D341Med (cell line): ENCODE data around the gene HDHD3.
"Not testable (repeated sequence)": the region's sequence is repeated elsewhere in the genome, so short reads cannot be mapped to it uniquely, and the experiment has no call there.

Experiments
- DNase-seq: peaks from one replicate; pipeline ENCODE4 v3.0.0; 2012; ENCODE audit warnings: low spot score

HDHD3 gene, protein sequence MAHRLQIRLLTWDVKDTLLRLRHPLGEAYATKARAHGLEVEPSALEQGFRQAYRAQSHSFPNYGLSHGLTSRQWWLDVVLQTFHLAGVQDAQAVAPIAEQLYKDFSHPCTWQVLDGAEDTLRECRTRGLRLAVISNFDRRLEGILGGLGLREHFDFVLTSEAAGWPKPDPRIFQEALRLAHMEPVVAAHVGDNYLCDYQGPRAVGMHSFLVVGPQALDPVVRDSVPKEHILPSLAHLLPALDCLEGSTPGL

DNA sequence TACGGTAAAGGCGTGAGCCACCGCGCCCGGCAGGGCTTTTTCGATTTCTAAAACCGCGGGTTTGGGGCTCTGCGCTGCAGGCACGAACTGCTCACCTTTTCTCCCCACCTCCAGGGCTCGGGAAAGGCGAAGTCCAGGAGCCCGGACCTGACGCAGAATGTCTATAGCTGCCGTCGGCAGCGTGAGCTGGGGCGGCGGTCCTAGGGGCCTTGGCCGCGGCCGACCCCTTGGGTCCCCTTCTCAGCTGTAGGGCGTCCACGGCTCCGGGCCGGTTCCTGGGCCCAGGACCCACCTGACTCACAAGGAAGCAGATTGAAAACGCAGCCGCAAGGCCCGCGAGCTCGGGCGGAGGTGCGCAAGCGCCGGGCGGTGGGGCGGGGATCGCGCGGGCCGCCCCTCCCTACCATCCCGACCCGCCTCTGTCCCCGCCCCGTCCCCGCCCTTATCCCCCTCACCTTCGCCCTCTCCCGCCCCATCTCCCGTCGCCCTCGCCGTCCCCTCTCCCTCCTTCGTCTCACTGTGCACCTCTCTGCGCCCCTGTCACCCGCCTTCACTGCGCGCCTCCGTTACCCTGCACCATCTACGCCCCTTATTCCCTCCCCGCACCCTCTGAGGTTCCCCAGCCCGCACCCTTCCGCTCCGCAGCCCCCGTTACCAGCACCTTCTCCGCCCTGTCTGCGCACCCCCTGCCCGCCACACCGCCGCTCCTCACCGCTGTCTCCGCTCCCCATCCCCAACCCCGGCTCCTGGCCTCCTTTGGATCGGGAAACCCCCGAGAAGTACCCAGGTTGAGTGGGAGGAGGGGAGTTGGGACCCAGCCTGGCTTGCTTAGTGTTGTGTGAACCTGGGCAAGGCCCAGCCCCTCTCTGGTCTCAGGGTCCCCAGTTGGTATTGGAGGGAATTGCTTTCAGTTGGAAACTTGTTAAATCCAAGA, at the start of gene HDHD3:
HDHD3 (minus strand) TSS at position 353 of the 934 bp plus-strand sequence. CDS start 2,632 bp downstream, outside the sequence.
- DNase-seq = peak; percentile 99

DNA sequence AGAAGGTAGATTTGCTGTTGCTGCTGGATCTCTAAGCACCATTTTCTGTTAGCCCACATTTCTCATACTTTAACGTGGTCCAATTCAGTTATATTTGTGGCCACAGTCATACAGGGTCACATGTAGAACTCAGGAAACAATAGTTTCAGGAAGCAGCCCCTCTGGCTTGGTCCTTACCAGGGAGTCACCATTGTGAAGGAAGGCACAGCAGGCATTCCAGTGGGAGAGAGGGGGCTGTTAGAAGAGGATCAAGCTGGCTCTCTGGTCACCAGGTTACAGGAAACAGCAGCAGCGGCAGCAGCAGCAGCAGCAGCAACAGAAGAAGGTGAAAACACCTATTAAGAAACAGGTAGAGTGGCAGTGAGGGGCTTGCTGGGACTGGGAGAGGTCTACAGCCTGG, 48.3 kb upstream of the HDHD3 start:
- DNase-seq = no peak

DNA sequence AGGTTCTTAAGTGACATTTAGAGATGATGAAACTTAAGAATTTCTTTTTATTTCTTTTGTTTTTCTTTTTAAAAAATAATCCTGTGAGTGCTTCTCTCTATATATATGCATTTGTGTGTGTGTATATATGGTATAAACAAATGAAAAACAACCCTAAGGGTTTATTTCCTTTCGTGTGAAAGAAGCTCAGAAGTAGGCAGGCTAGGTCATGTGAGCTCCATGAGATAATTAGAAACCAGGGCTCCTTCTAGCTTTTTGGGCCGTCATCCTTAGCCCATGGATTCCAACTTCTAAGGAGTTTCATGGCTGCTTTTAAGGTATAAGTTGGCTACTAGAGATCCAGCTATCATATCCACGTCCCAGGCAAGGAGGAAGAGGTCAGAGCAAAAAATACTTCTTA, 44.9 kb upstream of the HDHD3 start:
- DNase-seq = no peak

DNA sequence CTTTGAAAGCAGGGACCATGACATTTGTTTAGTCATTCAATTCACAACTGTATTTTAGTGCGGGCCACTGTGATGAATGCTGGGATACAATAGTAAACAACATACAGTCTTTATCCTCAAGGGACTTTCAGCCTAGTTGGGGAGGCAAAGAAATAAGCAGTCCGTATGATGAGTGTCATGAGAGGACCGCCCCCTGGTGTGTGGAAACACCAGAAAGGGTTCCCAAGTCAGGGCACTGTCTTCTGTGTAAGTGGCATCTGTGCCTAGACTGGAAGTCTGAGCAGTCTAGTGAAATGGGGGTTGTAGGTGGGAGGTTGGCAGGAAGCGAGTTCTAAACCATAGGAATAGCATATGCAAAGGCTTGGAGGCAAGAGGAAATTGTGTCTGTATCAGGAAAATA, 40.6 kb upstream of the HDHD3 start:
- DNase-seq = no peak

DNA sequence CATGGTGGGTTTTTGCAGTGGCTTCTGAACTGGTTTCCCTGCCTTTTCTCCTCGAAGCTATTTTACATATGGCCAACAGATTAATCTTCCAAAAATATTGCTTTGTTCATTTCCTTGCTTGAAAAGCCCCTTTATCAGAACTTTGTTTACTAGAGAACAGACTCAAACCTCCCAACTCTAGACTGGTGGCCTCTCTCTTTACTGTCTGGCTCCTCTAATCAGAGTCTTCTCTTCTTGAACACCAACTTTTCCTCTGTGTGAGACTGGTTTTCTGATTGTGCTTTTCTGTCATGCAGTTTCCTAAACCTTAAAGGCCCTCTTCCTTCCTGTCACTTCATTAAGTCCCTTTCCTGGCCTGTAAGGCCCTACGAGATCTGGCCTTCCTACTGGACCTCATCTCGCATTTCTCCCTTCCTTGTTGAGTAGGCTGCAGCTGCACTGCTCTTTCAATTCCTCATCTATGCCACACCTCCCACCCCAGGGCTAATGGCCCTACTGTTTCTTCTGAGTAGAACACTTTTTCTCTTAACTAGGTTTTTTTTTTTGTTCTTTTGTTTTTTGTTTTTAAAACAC, 39.4 kb upstream of the HDHD3 start:
- DNase-seq = no peak

DNA sequence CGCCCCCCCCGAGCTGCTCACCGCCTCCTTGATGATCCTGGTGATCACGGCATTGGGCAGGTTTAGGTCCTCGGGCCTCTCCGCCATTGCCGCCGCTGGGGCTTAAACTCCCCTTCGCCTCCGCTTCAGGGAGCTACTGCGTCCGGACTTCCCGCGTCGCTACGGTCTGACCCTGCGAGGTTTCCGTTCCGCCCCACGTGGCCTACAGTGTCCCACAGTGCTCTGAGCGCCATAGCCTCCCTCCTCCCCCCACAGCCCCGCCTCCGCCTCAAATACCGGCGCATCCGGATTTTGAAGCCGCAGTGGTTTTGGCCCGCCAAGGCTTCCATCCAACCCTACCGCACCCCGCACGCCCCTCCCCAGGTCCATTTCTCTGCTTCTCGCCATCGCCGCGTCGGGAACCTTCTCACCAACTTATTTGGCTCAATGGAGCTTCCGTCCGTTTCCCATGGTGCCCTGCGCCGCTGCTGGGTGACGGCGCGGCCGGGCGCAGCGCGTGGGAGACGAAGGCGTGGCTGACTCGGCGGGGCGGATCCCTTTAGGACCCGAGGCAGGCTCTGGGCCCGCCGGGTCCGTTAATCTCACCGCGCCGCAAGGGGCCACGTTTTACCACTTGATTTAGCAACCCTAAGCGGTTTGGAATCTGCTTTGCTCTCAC, 33.5 kb upstream of the HDHD3 start, which contains the start of the genes C9orf43 and POLE3:
C9orf43 (plus strand) TSS at position 541 of the 658 bp plus-strand sequence. CDS start 2,747 bp downstream, outside the sequence.
POLE3 (minus strand) TSS at position 469 of the 658 bp plus-strand sequence; CDS start at position 87, 382 bp downstream.
- DNase-seq = peak; percentile 96

DNA sequence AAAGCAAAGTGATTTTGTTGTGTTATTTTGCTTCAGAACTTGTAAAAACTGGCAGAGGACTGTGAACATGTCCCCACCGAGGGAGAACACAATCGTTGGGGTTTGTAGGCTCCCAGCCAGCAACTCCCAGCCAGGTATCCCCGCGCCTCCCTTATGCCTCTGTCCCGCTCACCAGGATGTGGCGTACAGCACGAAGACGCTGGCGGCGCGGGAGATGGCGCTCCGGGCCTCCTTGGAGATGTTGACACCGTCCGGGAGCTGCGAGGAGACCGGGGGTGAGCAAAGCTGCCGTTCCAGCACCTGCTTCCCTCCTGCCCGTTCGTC, 33.1 kb upstream of the HDHD3 start:
- no peak for DNase-seq

DNA sequence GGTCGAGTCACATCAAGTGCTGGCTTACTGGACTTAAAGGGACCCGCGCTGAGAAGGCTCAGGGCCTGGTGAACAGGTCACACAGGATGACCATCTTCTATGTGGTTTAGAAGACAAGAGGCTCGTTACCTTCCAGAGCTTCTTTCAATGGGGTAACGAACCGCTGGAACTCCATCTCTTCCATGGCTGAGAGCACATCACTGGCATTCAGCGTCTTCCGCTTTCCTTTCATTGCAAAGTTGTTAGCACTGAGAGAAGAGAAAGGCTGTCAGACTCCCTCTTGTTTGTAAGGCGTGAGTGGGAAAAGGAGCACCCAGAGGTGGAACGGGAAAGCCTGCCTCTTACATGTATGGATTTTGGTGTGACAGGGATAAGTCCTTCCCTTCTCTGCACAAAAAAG, 32.7 kb upstream of the HDHD3 start:
- no peak for DNase-seq

DNA sequence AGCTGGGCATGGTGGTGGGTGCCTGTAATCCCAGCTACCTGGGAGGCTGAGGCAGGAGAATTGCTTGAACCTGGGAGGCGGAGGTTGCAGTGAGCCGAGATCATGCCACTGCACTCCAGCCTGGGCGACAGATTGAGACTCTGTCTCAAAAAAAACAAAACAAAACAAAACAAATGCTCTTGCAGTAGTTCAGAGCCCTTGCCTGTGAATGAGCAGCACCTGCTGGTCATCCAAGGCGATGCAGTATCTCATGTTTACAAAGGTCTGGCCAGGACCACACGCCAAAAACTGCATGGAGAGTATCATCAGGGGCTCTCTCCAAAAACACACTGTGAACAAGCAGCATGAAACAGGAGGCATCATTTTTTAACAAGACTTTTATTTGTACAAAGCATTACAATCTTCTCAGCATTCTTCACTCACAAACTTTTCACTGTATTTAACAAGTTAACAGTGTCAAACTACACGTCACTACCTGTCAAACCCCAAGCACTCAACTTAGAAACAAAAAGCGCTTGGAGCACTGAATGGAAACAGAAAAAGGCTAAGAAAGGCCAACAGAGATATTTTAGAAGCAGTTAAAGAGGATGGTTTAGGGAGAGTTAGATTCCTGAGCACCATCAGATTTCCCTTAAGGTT, 30.2 kb upstream of the HDHD3 start:
- DNase-seq = peak; percentile 69

DNA sequence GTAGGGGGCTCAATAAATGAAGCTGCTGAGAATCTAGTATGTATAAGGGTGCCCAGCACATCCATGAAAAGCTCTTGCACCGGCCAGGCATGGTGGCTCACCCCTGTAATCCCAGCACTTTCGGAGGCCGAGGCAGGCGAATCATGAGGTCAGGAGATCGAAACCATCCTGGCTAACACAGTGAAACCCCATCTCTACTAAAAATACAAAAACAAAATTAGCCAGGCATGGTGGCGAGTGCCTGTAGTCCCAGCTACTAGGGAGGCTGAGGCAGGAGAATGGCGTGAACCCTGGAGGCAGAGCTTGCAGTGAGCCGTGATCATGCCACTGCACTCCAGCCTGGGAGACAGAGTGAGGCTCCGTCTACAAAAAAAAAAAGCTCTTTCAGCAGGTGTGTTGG, 29.6 kb upstream of the HDHD3 start:
- not testable (repeated sequence) for DNase-seq

DNA sequence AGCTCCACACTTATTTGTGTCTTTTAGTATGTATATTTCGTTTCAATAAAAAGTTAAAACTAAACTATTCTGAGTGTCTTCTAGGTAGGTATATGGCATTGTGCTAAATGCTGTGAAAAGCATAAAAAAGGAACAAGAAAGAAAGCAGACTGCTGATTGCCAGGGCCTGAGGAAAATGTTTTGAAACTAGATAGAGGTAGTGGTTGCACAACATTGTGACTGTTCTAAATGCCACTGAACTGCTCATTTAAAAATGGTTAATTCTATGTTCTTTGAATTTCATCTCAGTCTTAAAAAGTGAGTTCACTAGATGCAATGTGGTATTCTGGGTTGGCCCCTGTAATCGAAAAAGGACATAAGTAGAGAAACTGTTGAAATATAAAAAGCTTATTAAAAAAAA, 26.9 kb upstream of the HDHD3 start:
- DNase-seq = no peak

DNA sequence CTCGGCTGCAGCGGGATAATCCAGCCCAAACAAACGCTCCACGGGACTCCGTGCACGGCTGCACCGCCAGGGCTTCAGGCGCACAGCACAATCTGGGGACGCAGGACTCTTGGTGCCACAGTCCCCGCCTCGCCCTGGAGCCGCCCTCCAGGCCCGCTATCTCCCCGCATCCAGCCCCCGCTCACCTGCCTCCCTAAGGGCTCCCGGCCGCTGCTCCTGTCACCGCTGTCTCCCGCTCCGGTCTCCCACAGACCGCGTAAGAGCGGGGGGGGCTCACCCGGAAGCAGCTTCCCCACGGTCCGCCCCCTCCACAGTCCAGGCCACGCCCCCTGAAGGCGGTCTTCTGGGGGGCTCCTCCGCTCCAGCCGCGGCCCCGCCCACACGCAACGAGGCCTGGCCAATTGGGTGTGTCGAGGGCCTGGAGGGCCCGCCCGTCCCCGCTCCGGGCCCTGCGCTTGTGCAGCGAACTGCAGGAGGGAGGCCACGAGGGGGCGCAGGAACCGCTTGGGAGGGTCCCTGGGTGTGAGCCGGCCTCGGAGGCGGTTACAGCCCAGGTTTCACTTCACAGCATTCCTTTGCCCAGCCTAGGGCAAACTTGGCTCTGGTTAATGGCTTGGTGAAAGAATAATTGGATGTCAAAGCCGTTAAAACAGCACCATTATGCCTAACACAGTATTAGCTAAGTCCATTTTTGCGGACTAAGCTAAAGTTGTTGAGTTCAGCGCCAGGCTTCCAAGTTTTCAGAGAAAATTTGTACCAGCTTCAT, 24.4 kb upstream of the HDHD3 start, which contains the start of gene ALAD:
ALAD (minus strand) TSS at position 258 of the 766 bp plus-strand sequence. CDS start 7,725 bp downstream, outside the sequence.
- DNase-seq = peak; percentile 99

DNA sequence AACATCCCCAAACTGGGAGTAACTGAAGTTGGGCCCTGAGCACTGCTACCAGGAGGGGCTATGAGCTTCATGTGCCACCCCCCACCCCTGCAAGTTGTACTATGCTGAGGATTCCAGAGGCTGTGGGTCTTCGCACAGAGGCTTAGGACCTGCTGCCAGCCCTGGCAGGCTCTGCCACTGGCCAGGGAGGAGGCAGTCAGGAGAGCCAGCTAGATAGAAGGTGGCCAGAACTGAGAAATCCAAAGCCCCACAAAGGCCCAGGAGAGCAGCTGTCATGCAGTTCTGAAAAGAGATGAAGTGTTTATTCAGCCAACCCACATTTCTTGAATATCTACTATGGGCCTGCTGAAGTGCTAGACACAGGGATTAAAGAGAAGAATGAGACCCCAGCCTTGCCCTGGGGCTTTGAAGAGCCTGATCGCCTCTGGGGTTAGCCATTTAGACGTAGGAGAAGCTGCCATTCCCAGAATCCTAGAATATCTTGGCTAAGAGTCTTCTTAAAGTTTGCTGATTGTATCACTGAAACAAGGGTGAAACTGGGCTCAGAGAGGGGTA, 22.9 kb upstream of the HDHD3 start:
- DNase-seq = no peak

DNA sequence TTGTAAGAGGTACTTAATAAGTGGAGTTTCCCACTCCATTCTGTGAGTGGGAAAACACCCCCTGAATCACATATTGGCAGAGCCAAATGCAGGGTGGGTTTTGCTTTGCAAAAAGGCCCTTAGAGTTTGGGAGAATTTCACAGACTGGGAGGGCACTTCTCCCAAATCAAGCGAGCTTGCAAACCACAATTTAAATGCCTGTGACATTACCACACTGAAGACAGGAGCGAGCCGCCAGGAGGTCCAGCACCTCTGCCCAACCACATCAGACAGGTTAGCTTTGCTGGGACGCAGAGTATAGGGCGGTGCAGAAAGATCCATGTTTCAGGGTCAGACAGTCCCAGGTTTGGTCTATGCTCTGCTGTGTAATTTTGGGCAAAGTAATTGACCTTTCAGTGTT, 22.0 kb upstream of the HDHD3 start:
- DNase-seq = no peak

DNA sequence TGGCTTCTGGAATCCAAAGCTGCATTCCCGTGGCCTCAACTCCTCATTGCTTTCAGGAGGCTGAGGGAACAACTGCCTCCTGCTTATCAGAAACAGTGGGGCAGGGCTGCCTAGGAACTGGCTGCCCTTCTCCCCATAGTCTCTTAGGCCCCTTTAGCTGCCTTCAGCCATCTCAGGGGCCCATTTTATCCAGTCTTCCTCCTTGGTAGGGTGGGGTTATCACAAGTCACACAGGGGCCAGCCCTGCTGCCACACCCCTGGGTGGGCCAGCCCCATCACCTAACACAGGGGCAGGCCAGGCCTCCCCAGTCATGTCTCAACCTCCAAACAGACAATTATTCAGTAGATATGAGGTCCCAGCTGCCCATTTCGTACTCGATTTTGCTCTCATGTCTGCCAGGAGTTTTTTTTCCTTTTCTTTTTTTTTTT, 20.4 kb upstream of the HDHD3 start:
- DNase-seq = no peak

DNA sequence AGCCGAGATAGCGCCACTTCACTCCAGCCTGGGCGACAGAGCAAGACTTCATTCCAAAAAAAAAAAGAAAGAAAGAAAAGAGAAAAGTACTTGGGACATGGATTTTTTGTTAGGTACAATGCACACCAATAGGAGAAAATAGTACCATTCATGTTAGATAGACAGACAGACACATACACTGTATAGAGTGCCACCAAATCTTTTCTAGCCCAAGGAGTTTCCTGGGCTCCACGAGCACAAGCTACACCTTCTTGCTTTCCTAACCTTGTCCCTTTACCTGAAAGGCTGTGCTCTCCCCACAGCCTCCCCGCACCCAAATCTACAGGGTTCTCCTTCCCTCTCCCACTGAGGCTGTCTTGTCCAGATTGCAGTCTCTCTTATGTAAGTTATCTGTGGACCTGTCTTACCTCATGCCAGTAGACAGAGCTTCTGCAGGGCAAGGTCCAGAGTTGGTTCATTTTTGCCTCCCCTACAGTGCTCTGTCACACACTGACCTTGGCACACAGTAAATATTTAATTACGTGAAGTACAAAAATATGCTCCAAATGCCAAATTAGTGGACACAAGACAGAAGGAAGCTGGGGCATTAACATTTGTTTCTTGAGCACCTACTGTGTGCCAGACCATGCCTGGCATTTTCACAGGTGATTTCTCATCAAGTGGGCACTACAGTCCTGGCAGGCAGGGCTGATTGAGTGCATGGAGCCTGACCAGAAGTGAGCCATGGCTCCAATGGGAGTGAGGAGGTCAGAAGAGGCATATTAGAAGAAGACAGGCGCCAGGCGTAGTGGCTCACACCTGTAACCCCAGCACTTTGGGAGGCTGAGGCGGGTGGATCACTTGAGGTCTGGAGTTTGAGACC, 18.4 kb upstream of the HDHD3 start:
- no peak for DNase-seq

DNA sequence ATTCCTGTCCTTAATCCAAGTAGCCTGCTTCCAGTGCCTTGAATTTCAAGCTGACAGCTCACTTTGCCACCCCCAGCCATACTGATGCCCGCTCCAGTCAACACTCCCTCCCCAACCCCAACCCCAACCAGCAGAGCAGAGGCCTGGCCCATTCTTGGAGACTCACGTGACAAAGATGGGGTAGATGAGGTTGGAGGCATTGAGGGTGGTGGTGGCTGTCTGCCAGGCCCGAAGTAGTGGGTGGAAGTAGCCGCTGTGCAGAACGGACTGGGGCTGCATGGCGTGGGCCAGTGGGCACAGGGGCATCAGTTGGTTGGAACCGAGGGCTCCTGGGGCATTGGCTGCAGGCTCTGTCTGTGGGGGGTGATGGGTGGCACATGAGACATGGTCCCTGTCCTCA, 16.5 kb upstream of the HDHD3 start:
- no peak for DNase-seq

DNA sequence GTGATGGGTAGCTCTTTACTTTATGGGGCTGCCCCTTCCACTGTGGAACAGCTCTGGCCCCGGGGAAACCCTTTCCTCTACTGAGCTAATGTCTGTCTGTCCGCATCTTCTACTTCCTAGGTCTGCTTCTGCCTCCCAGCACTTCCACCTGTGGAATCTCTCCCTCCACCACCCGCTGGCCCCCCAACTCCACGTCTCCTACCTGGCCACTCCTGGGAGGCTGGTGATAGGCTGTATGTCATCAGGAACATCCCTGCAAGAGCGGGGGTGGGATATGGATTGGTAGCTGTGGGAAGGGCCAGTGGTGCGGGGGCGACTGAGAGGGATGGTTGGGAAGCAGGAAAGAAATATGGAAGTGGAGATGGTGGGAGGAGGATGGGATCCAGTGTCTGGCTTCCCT, 15.1 kb upstream of the HDHD3 start:
- DNase-seq = no peak

DNA sequence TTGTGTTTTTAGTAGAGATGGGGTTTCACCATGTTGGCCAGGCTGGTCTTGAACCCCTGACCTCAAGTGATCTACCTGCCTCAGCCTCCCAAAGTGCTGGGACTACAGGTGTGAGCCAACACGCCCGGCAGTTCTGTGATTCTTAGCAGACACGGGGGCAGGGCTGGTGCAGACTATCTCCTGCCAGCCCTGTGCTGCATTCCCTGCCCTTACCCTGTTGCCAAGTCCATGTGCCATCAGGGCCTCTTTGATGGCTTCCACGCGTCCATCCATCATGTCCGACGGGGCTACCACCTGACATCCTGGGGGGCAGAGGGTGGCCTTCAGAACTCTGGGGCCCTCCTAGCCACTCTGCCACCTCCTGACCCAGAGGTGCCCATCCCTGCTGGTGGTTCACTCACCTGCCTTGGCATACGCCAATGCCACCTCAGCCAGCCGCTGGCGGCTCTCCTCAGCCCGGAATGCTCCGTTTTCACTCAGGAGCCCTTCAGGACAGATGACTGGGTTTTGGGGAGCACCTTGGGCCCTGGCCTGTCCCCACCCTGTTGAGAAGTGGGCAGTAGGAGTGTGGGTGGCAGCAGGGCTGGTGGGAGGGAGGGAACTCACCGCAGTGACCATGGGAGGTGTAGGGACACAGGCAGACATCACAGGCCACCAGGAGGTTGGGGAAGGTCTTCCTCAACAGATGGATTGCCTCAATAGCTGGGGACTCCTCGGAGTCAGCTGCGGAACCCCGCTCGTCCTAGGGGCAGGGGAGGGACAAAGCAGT, 13.6 kb upstream of the HDHD3 start:
- no peak for DNase-seq
